H1 (cell line): ENCODE measurements around the gene PIGU. TPM values are rescaled to one million over a fixed set of nuclear protein-coding genes. Genes with fewer than 3 reads are reported as not detected.

Source experiments
- CTCF ChIA-PET: fragments of 300-600 bp; sonication (Branson Sonifier 250); formaldehyde crosslinking; loops from one replicate; lab custom pipeline; 2021; ENCODE audit not compliant: partially characterized antibody; lab: Charles Lee
- POLR2A ChIA-PET: fragments of 300-600 bp; sonication (Branson Sonifier 250); formaldehyde crosslinking; loops from one replicate; lab custom pipeline; 2021; ENCODE audit warnings: inconsistent platforms; ENCODE audit not compliant: partially characterized antibody; lab: Charles Lee
- DNase-seq, 2 experiments: peaks; one replicate each; pipeline versions ENCODE4 v3.0.0 to v3.0.0-alpha.2; 2010 to 2022; ENCODE audit warnings: low spot score in 2 of 2, low read depth in 1 of 2, mixed read lengths in 1 of 2
- FAIRE-seq: peaks from 2 replicates; lab custom pipeline; 2011; peaks lifted over from hg19 to GRCh38; lab: Jason Lieb, UNC
- H2AFZ ChIP-seq: 2 replicates; pipeline ENCODE4 v1.8.1; 2012; ENCODE audit warnings: low read length, inconsistent platforms
- H2AK5ac ChIP-seq: 2 replicates; pipeline ENCODE4 v1.6.1; 2013; ENCODE audit warnings: low read depth, low read length
- H2BK120ac ChIP-seq: replicated peaks from 2 replicates; pipeline ENCODE3; 2013; ENCODE audit warnings: low read depth, low read length, inconsistent platforms
- H2BK12ac ChIP-seq: 2 replicates; pipeline ENCODE4 v1.6.1; 2013; ENCODE audit warnings: low read depth, low read length
- H2BK15ac ChIP-seq: 2 replicates; pipeline ENCODE4 v1.6.1; 2013; ENCODE audit warnings: low read length
- H2BK20ac ChIP-seq: 2 replicates; pipeline ENCODE4 v1.6.1; 2013; ENCODE audit warnings: low read length
- H2BK5ac ChIP-seq: 2 replicates; pipeline ENCODE4 v1.6.1; 2013; ENCODE audit warnings: low read depth, low read length
- H3K14ac ChIP-seq: 2 replicates; pipeline ENCODE4 v1.6.1; 2013; ENCODE audit warnings: inconsistent platforms; ENCODE audit not compliant: insufficient read length
- H3K18ac ChIP-seq: 2 replicates; pipeline ENCODE4 v1.6.1; 2013; ENCODE audit warnings: low read length; ENCODE audit errors: extremely low read depth
- H3K23ac ChIP-seq: 2 replicates; pipeline ENCODE4 v1.6.1; 2013; ENCODE audit warnings: inconsistent platforms; ENCODE audit not compliant: insufficient read length
- H3K23me2 ChIP-seq: 2 replicates; pipeline ENCODE4 v1.6.1; 2013; ENCODE audit warnings: low read depth, low read length
- H3K27ac ChIP-seq: 2 replicates; pipeline ENCODE4 v1.6.1; 2011; ENCODE audit warnings: low read depth, low read length, inconsistent platforms
- H3K27me3 ChIP-seq, 4 experiments: replicated peaks in 1 of 4; 1 replicate in 1 of 4; 2 replicates in 3 of 4; pipeline versions ENCODE4 v1.6.1 to v1.8.1; 2011 to 2013; ENCODE audit warnings: low read length in 3 of 4, mild to moderate bottlenecking in 3 of 4, inconsistent platforms in 2 of 4, mixed read lengths in 2 of 4, moderate library complexity in 1 of 4; ENCODE audit not compliant: control insufficient read depth in 3 of 4, insufficient read depth in 3 of 4; ENCODE audit errors: extremely low read depth in 1 of 4
- H3K36me3 ChIP-seq, 4 experiments: 2 replicates each; pipeline versions ENCODE4 v1.6.1 to v1.8.1; 2011 to 2013; ENCODE audit warnings: mild to moderate bottlenecking in 4 of 4, low read length in 3 of 4, moderate library complexity in 2 of 4, control low read depth in 1 of 4, inconsistent platforms in 1 of 4; ENCODE audit not compliant: insufficient read depth in 4 of 4, control insufficient read depth in 2 of 4
- H3K4ac ChIP-seq: replicated peaks from 2 replicates; pipeline ENCODE3; 2013; ENCODE audit warnings: low read length, low read depth, mixed read lengths, inconsistent platforms; ENCODE audit not compliant: insufficient read length
- H3K4me1 ChIP-seq, 4 experiments: replicated peaks in 1 of 4; 1 replicate in 1 of 4; 2 replicates in 3 of 4; pipeline versions ENCODE4 v1.6.1 to v1.8.1; 2011 to 2013; ENCODE audit warnings: low read length in 3 of 4, inconsistent platforms in 2 of 4, mixed read lengths in 1 of 4; ENCODE audit not compliant: insufficient read depth in 4 of 4, control insufficient read depth in 3 of 4
- H3K4me2 ChIP-seq, 2 experiments: 2 replicates each; pipeline versions ENCODE4 v1.6.1 to v1.8.1; 2011 to 2013; ENCODE audit warnings: low read depth in 2 of 2, low read length in 2 of 2, control low read depth in 1 of 2, inconsistent platforms in 1 of 2, mild to moderate bottlenecking in 1 of 2; ENCODE audit not compliant: insufficient read depth in 1 of 2
- H3K4me3 ChIP-seq, 4 experiments: fragments of 200-600, 300-600 bp in 1 of 4; sonication (generic), shearing (Covaris generic), sonication (Bioruptor Twin) in 1 of 4; 2 replicates each; pipeline versions ENCODE4 v1.5.1 to v1.8.1; 2011 to 2016; ENCODE audit warnings: low read length in 4 of 4, low read depth in 3 of 4, control low read depth in 2 of 4, inconsistent platforms in 2 of 4, mild to moderate bottlenecking in 2 of 4, mixed read lengths in 1 of 4, moderate library complexity in 1 of 4; ENCODE audit not compliant: insufficient read depth in 2 of 4; ENCODE audit errors: extremely low read depth in 1 of 4
- H3K56ac ChIP-seq: replicated peaks from 2 replicates; pipeline ENCODE3; 2013; ENCODE audit warnings: low read depth, mild to moderate bottlenecking, mixed read lengths, low read length, inconsistent platforms; ENCODE audit not compliant: insufficient read length
- H3K79me1 ChIP-seq: 2 replicates; pipeline ENCODE4 v1.6.1; 2013; ENCODE audit warnings: low read depth, low read length, control low read depth
- H3K79me2 ChIP-seq, 2 experiments: 2 replicates each; pipeline versions ENCODE4 v1.6.1 to v1.8.1; 2012 to 2013; ENCODE audit warnings: low read length in 2 of 2, mild to moderate bottlenecking in 2 of 2, inconsistent platforms in 1 of 2; ENCODE audit not compliant: insufficient read depth in 2 of 2, control insufficient read depth in 1 of 2
- H3K9ac ChIP-seq, 4 experiments: replicated peaks in 1 of 4; 1 replicate in 1 of 4; 2 replicates in 3 of 4; pipeline versions ENCODE4 v1.6.1 to v1.8.1; 2011 to 2013; ENCODE audit warnings: low read depth in 3 of 4, low read length in 3 of 4, control low read depth in 2 of 4, mild to moderate bottlenecking in 2 of 4, moderate library complexity in 2 of 4, inconsistent platforms in 1 of 4; ENCODE audit errors: extremely low read depth in 1 of 4
- H3K9me3 ChIP-seq, 2 experiments: 2 replicates each; pipeline versions ENCODE4 v1.6.1 to v1.8.1; 2012 to 2013; ENCODE audit warnings: mild to moderate bottlenecking in 2 of 2, moderate library complexity in 2 of 2, control low read depth in 1 of 2, inconsistent platforms in 1 of 2, low read depth in 1 of 2, low read length in 1 of 2, mixed read lengths in 1 of 2; ENCODE audit not compliant: insufficient read depth in 2 of 2
- H4K20me1 ChIP-seq, 2 experiments: replicated peaks in 1 of 2; 2 replicates each; pipeline versions ENCODE3 to v1.8.1; 2011 to 2013; ENCODE audit warnings: inconsistent platforms in 2 of 2, low read length in 2 of 2, mild to moderate bottlenecking in 1 of 2; ENCODE audit not compliant: insufficient read depth in 2 of 2, control insufficient read depth in 1 of 2
- H4K5ac ChIP-seq: 2 replicates; pipeline ENCODE4 v1.6.1; 2013; ENCODE audit warnings: low read length, low read depth, mixed read lengths, inconsistent platforms; ENCODE audit not compliant: insufficient read length
- H4K8ac ChIP-seq: 2 replicates; pipeline ENCODE4 v1.8.0; 2013; ENCODE audit warnings: mild to moderate bottlenecking, moderate library complexity, low read length, inconsistent platforms; ENCODE audit not compliant: insufficient read depth; ENCODE audit errors: extremely low read depth
- H4K91ac ChIP-seq: replicated peaks from 2 replicates; pipeline ENCODE3; 2013; ENCODE audit warnings: low read length, mixed read lengths, inconsistent platforms; ENCODE audit not compliant: insufficient read length
- BRCA1 ChIP-seq: IDR thresholded peaks from 2 replicates; pipeline ENCODE4 v1.6.1; 2012; ENCODE audit warnings: low read depth, low read length, improper control_type of control experiment
- GTF2F1 ChIP-seq: IDR thresholded peaks from 2 replicates; pipeline ENCODE4 v1.6.1; 2012; ENCODE audit warnings: low read depth, low read length, improper control_type of control experiment, borderline replicate concordance
- SP1 ChIP-seq: IDR thresholded peaks from 2 replicates; pipeline ENCODE4 v1.6.1; 2011; ENCODE audit warnings: low read depth, low read length
- WGBS, 2 experiments: shearing (Covaris generic) in 1 of 2; methylation state at CpG; one replicate each; pipeline versions ENCODE4 v1.1.6 to v1.1.7; 2013 to 2015; ENCODE audit warnings: low lambda C conversion rate in 2 of 2, mixed read lengths in 2 of 2, inconsistent platforms in 1 of 2, low coverage in 1 of 2, missing lambda C conversion rate in 1 of 2; ENCODE audit not compliant: insufficient replicate concordance in 2 of 2, insufficient coverage in 1 of 2, insufficient read length in 1 of 2; ENCODE audit errors: extremely low coverage in 1 of 2, missing lambda C conversion rate in 1 of 2; 5-methylcytosine and 5-hydroxymethylcytosine counted together
- polyA plus RNA-seq, 7 experiments: library from polyadenylated mRNA; depleted of rRNA in 3 of 7; stranded (reverse) in 5 of 7; unstranded in 2 of 7; fragments of >200 nt in 5 of 7; fragments of 200-250 nt in 2 of 7; gene quantifications; 1 replicate in 5 of 7; 2 replicates in 1 of 7; 4 replicates in 1 of 7; pipeline versions ENCODE4 v1.2.1 to v1.2.3, GENCODE V29; 2011 to 2013; ENCODE audit warnings: missing spikeins in 2 of 7, mixed read lengths in 2 of 7
- total RNA-seq: library from RNA; stranded (reverse); fragmentation: NEBNext Ultra II Directional; extraction: Animal tissue kit (Norgen Biotek cat#: 25700); gene quantifications from 2 replicates; pipeline ENCODE4 v1.2.1, GENCODE V29; 2021

PIGU gene
- total and polyA plus RNA-seq, 2 of the 8 experiments (the other 6 are each of a cell fraction or from before 2014, with no cell fraction given), result 28.3 to 117 TPM

DNA sequence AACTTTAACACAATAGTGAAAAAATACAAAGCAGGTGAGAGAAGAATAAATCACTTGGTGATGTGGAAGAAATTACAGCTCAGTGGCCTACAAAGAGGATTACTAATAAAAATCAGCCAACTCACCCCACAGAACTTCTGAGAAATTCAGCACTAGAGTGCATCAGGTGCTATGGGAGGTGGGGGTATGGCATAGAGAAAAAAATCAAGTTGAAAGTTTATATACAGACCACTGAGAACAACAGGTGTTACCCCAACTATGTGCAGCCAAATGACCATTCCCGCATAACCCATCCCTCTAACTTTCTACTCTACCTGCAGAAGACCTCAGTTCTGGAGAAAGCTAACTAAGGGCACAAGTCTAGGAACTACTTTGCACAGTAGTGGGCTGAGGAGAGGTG, 47.0 kb downstream of the PIGU start:
- FAIRE-seq, result no peak
- POLR2A ChIA-PET, result no interaction called here

More for the DNA sequence above, 47.0 kb downstream of the PIGU start:
- Histone ChIP-seq H2BK5ac (no peak overlapping the region), H3K23me2 (no peaks in the 10 kb centered on the region), H2BK120ac (no peak overlapping the region), H3K36me3 (peaks cover 0 to 2% (median 0%) of the 10 kb centered on the region in 4 experiments; a peak in 2 of 8 replicates), H4K91ac (no peak overlapping the region), H3K4me3 (no peak overlapping the region), H3K27me3 (no peaks in the 10 kb centered on the region), H2BK20ac (no peak overlapping the region), H2AFZ (no peak overlapping the region), H3K9me3 (no peaks in the 10 kb centered on the region), H3K4ac (no peak overlapping the region), H2AK5ac (no peak overlapping the region), H3K4me2 (no peak overlapping the region), H3K27ac (no peak overlapping the region), H2BK15ac (no peak overlapping the region), H3K4me1 (no peaks in the 10 kb centered on the region), H3K56ac (no peak overlapping the region), H3K14ac (no peak overlapping the region), H4K5ac (no peak overlapping the region), H4K8ac (no peak overlapping the region), H3K23ac (no peak overlapping the region), H3K18ac (no peak overlapping the region), H3K9ac (no peak overlapping the region), H4K20me1 (no peaks in the 10 kb centered on the region), H3K79me2 (no peaks in the 10 kb centered on the region), H2BK12ac (no peak overlapping the region), H3K79me1 (no peaks in the 10 kb centered on the region; the same call in 1 of the 2 replicates)
- no peak for TF ChIP-seq BRCA1
- TF ChIP-seq SP1, result no peak
- TF ChIP-seq GTF2F1, result no peak
- CTCF ChIA-PET, result interaction anchor here (0.9 kb wide), 1 partner anchor 73 kb away, joined by 3 read pairs; no protein-coding TSS in a partner anchor
- WGBS, 2 experiments, result 93% methylated on average over 1 of the region's 1 CpG; no CpG with 5 or more reads in 1 of the 2 experiments
- DNase-seq, result no peak
